Loucy (cell line): ENCODE results near the gene PHACTR3.

Experiments
- EZH2phosphoT487 ChIP-seq: fragments of 200-600 bp; IDR thresholded peaks from 2 replicates; pipeline ENCODE4 v1.6.1; 2018; ENCODE audit warnings: antibody characterized with exemption, mild to moderate bottlenecking, moderate library complexity, borderline replicate concordance
- TF ChIP-seq, protein P1 (sequence below): fragments of 200-600 bp; sonication (generic); conservative IDR thresholded peaks from 2 replicates; pipeline ENCODE4 v1.5.1; 2014; ENCODE audit warnings: mild to moderate bottlenecking, antibody characterized with exemption, low read length

DNA sequence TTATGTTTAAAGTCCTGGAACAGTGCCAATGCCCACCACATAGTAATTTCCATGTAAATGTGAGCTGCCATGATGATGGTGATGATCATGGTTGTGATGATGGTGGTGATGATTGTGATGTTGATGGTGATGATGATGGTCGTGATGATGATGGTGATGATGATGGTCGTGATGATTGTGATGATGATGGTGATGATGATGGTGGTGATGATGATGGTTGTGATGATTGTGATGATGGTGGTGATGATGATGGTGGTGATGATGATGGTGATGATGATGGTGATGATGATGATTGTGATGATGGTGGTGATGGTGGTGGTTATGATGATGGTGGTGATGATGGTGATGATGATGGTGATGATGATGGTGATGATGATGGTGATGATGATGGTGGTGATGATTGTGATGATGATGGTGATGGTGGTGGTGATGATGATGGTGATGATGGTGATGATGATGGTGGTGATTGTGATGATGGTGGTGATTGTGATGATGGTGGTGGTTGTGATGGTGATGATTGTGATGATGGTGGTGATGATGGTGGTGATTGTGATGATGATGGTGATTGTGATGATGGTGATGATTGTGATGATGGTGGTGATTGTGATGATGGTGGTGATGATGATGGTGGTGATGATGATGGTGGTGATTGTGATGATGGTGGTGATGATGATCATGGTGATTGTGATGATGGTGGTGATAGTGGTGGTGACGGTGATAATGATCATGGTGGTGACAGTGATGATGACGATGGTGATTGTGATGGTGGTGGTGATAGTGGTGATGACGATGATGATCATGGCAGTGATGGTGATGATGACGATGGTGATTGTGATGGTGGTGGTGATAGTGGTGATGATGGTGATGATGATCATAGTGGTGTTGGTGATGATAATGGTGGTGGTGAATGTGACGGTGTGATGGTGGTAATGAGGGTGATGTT is 82.3 kb downstream of the PHACTR3 start:
- TF ChIP-seq, protein P1, sequence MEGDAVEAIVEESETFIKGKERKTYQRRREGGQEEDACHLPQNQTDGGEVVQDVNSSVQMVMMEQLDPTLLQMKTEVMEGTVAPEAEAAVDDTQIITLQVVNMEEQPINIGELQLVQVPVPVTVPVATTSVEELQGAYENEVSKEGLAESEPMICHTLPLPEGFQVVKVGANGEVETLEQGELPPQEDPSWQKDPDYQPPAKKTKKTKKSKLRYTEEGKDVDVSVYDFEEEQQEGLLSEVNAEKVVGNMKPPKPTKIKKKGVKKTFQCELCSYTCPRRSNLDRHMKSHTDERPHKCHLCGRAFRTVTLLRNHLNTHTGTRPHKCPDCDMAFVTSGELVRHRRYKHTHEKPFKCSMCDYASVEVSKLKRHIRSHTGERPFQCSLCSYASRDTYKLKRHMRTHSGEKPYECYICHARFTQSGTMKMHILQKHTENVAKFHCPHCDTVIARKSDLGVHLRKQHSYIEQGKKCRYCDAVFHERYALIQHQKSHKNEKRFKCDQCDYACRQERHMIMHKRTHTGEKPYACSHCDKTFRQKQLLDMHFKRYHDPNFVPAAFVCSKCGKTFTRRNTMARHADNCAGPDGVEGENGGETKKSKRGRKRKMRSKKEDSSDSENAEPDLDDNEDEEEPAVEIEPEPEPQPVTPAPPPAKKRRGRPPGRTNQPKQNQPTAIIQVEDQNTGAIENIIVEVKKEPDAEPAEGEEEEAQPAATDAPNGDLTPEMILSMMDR = no peak
- TF ChIP-seq EZH2phosphoT487 = no peak
